NCI-H226 (cell line): ENCODE measurements around the gene PANK4.

Source experiments
- DNase-seq: peaks from one replicate; pipeline ENCODE4 v3.0.0-alpha.2; 2015

PANK4 gene

DNA sequence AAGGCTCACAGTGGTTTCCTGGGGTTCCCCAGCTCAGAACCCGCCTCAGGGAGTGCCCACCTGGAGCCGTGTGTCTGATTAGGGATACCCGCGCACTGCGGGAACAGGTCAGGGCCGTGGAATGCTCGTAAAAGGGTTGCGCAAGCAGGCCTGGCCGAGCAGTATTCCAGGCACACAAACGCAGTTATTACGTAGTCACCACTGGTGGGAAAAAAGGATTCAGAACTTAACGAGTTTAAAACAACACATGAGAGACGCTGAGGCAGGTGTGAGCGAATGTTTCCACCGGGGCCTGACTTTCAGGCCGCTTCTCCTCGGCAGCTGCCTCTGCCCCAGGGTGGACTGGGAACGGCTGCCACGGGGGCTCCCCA, 32.1 kb downstream of the PANK4 start:
- DNase-seq: peak; percentile 83

DNA sequence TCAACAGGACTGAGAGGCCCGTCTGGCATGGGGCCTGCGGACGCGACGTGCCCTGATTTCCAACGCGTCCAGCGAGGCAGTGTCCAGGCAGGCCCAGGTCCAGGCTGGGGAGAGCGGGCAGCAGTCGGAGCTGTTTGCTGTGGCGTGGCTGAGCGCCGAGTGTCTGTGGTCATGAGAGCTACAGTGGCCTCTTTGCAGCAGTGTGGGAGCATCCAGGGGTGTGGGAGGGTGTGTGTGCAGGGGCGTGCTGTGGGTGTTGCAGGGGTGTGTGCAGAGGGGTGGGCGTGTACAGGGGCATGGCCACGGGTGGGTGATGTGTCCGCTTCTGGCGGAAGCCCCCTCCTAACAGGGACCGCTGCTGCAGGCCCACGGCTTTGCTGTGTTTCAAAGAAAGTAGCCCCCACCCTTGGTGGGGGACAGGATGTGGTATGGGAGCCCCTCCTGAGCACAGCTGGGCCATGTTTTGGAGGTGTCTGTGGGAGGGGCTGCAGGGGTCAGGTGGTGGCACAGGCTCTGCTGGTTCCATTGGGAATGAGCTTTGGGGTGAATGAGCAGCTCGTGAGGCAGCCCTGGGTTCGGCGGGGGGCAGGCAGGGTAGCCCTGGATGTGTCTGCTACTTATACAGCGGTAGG, 32.6 kb downstream of the PANK4 start:
- no peak for DNase-seq

DNA sequence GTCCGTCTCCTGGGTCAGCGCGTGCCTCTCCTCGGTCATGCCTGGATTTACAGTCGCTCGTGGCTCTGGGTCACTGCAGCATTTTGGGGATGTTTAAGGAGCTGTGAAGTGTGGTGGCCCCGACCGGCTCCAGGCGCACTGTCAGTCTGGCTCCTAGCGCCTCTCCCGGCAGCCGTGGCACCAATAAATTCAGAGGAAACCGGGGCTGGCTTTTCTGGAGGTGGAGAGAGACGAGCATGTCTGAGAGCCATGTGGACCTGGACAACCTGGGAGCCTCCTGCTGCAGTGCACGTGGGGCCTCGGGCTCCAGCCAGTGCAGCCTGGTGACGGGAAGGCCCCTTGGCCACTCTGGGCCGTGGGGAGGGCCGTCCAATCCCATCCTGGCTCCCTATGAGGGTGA, 33.2 kb downstream of the PANK4 start:
- DNase-seq: no peak

DNA sequence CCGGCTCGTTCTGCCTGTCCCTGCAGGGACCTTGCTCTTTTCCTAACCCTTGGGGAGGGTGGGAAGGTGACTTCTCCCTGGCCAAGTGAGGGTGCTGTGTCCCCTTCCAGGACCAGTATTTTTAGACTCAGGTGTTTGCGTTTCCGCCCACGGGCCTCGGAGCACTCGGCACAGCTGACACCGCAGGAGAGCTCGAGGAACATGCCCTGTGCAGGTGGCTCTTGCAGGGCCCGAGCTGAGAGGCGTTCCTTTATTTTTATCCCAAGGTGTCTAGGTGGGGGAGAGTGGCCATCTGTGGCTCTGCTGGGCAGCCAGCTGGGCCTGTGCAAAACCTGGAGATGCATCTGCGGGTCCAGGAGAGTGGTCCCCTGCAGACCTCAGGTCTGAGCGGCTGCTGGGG, 34.3 kb downstream of the PANK4 start:
- no peak for DNase-seq

DNA sequence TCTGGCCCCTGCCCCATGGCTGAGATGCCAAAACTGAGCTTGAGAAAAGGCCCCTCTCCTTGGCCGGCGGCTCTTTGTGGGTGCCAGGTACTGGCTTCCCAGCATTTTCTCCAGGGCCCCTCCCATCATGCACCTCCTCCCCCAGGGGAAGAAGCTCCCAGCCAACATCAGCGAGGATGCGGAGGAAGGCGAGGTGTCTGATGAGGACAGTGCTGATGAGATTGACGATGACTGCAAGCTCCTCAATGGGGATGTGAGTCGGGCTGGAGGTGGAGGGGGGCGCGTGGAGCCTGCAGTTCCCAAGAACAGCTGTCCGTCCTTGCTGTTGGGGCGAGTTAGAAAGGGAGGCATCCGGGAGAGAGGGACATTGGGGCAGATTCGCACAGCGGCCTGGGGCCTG, 36.8 kb downstream of the PANK4 start:
- DNase-seq: no peak

DNA sequence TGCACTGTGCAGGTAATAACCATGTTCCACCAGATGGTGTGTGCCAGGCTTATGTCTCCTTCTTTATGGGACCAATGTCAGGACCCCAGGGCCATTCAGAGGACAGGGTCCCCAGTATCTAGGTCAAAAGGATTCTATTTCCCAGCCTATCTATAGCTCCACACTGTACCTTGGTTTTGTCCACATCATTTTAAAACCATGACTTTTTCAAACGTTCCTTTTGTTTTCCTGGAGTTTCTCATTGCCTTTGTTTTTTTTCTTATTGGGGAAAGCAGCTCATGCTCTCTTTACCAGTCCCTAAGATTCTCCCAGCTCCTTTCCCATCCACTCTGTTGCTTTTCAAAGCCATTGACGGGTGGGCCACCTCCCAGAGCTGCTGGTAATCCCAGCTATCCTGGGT, 37.7 kb downstream of the PANK4 start:
- DNase-seq: no peak

DNA sequence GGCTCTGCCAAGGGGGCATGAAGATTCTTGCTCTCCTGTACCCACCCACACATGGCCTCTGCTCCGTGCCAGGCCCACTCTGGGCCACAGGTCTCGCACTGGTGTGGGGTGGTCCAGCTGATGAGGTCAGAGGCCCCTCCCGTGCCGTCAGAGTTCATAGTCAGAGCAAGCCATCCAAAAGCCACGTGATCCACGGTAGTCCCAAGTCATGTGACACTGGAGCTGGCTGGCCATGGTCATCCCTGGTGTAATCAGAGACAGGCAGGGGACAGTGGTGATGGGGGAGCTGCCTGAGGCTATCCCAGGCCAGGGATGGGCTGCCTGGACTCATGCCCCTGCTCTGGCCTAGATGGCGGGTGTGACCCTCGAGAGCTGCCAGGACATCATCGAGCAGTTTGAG, 39.8 kb downstream of the PANK4 start:
- DNase-seq: no peak

DNA sequence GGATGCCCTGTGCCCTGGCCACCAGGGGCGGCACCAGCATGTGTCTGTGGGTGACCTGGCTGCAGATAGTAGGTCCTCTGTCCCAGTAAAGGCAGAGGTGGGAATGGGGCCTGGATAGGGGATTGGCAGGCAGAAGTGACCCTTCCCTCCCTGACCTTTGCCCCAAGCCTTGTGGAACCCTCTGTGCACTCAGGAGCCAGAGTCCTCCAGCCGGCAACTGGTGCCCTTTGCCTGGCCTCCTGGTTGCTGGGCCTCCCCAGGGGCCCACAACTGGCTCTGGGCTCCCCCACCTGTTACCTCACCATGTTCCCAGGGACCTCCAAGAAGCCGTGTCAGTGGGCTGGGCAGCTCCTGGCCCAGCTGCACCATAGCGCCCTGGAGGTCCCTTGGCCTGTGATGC, 40.4 kb downstream of the PANK4 start:
- DNase-seq: no peak

DNA sequence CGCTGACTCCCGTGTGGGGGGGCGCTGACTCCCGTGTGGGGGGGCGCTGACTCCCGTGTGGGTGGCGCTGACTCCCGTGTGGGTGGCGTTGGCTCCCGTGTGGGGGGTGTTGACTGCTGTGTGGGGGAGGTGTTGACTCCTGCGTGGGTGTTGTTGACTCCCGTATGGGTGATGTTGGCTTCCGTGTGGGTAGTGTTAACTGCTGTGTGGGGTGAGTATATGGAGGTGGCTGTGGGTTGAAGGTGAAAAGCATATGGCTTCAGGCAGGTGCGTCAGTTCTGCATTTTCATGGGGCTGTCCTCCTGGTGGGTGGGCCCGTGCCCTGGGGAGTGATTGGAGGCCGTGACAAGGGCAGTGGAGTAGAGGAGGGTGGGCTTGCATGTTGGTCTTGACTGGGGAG, 42.4 kb downstream of the PANK4 start:
- no peak for DNase-seq

DNA sequence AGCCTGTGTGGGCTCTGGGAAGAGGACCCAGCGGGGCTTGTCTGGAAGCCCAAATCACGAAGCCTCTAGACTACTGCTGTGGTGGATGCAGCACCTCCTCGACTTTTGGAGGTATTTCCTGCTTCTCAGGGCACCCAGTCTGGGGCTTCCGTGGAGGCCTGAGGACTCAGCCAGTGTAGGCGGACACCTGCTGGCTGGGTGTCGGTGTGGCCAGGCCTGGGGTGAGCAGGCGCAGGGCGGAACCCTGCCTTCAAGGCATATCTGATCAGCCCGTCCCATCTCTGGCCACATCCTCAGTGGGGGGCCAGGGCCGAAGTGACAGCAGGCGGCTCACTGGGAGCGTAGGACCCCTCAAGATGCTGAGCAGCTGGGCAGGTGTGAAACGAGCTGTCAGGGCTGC, 43.4 kb downstream of the PANK4 start:
- no peak for DNase-seq

DNA sequence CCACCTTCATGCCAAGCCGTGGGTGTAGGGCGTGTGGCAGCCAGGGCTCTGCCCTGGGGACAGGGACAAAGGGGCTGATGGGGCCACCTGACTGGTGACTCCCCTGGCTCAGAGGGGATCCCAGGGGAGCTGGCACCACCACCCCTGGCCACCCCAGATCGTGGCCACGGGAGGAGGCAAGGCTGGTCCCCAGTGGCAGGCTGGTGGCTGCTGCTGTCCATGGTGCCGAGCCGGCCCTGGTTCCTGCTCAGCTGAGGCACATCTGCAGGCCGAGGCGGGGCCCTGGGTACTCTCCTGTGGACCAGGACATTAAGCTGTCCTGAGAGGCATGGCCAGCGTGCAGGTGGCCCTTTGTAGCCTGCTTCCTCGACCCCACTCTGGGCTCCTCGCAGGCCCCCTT, 43.8 kb downstream of the PANK4 start:
- no peak for DNase-seq

DNA sequence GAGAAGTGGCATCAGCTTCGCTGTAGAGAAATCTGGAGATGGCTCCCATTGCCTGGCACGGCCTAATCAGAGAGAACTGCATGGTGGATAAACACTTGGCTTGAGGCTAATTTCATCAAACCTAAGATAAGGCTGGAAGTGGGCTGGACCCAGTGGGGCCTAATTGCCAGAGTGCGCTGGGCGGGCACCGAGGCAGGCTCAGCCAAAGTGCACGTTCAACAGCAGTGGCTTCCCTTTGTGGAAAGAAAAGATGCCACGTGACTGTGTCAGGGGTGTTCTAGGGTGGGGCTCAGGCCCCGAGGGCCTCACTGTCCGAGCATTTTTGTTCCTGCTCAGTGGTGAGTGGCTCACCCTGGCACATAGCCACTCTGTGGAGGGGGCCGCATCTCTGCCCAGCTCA, 44.5 kb downstream of the PANK4 start:
- DNase-seq: no peak

DNA sequence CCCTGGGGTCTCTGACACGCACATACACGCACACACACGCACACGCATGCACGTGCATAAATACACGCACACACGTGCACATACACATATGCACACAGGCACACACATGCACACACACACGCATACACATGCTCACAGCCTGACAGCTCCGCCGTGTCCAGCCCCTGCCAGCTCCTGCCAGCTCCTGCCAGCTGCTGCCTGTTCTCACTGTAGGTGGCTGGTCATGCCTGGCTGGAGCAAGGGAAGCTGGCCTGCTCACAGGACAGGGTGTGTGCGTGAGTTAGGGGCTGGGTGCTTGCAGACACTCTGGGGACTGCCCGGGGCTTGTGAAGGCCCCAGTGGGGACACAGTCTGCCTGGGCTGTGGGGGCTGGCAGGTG, 45.4 kb downstream of the PANK4 start:
- no peak for DNase-seq

DNA sequence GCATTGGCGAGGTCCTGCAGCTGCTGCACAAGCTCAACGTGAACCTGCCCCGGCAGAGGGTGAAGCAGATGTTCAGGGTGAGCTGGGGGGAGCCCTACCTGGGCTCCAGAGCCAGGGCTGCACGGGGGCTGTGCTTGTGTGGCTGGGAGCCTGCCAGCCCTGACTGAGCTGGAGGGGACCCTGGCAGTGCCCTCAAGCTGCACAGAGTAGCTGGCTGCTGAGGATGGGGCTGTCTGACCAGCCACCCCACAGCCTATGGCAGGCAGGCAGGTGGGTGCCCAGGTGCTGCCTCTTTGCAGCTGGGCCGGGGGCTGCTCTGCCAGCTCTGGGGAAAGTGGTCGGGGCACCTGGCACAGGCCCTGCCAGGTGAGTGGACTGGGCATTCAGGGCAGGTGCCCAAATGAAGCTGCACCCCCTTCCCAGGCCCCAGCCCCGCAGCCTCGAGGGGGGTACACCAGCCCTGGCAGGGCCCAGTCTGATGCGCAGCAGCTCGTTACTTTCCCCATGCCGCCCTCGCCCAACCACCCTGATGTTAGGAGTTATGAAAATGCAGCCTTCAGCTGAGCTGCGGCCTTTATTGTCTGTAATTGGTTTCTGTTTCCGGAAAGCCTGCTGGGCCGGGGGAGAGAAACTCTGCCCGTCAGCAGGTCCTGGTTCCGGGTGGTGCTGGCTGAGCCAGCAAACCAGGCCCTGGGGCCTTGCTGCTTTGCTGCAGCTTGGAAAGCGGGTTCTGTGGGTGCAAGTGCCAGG, 46.0 kb downstream of the PANK4 start:
- DNase-seq: no peak

DNA sequence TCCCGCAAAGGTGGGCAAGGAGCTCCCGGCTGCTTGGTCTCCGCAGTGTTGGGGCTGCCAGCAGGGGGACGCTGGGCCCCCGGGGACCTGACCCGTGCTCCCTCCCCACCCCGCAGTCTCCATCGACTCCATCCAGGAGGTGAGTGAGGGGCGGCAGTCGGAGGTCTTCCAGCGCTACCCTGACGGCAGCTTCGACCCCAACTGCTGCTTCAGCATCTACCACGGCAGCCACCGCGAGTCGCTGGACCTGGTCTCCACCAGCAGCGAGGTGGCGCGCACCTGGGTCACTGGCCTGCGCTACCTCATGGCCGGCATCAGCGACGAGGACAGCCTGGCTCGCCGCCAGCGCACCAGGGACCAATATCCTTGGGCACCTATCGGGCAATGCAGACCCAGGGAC, 46.8 kb downstream of the PANK4 start:
- no peak for DNase-seq

DNA sequence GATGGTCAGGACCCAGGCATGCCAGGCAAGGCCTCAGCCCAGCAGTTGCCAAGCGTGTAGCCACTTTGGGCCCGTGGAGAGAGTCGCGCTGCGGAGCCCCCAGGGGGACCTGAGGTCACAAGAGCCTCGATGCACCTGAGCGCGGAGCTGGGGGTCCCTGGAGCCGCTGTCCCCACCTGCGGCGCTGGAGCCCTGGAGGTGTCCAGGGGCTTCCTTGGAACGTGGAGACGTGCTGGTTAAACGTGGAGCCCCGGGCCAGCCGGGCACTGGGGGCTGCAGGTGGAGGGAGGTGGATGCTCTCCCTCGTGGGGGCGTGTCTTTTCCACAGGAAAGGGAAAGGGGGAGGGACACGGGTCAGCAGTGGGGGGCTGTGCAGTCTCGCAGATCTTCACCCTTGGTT, 47.2 kb downstream of the PANK4 start:
- no peak for DNase-seq

DNA sequence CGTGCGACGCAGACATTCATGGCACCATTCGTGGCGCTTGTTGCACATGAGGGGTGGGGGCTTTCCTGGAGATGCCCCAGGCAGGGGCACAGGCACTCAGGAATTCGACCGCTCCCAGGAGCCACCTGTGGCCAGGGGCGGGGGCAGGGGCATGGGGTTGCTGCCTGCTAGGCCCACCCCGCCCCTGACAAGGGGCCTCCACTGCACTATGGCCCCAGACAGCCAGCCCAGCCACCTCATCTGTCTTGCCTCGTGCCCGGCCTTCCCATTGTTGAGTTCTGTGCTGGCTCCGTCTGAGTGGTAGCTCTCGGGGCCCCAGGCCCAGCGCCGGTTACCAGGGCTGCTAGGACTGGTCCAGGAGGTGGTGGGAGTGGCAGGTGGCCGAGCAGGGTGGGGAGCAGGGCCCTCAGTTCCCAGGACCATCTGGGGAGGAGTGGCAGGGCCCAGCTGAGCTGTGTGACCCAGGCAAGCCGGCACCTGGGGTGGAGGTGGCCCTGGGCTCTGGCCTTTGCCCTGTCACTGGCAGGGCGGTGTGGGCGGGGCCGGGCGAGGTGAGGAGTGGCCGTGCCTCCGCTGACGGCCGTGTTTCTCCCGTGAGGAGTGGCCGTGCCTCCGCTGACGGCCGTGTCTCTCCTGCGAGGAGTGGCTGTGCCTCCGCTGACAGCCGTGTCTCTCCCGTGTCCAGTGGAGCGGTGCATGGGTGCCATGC, 48.5 kb downstream of the PANK4 start:
- DNase-seq: no peak

DNA sequence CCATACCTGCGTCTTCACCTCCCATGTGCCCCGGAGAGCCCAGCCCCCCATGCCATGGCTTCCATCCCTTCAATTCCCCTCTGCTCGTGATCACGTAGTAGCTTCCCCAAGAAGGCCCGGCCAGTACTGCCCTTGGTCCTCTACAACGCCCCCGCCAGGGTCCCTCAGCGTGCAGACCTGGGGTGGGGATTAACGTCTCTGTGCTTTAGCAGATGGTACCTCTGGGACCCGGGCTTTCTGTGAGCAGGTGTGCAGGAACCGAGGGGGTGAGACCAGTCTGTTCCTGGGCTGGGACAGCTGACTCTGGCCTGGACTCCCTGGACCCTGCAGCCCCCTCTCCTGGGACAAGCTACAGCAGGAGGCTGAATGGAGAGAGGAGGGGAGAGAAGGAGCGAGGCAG, 49.1 kb downstream of the PANK4 start:
- no peak for DNase-seq

DNA sequence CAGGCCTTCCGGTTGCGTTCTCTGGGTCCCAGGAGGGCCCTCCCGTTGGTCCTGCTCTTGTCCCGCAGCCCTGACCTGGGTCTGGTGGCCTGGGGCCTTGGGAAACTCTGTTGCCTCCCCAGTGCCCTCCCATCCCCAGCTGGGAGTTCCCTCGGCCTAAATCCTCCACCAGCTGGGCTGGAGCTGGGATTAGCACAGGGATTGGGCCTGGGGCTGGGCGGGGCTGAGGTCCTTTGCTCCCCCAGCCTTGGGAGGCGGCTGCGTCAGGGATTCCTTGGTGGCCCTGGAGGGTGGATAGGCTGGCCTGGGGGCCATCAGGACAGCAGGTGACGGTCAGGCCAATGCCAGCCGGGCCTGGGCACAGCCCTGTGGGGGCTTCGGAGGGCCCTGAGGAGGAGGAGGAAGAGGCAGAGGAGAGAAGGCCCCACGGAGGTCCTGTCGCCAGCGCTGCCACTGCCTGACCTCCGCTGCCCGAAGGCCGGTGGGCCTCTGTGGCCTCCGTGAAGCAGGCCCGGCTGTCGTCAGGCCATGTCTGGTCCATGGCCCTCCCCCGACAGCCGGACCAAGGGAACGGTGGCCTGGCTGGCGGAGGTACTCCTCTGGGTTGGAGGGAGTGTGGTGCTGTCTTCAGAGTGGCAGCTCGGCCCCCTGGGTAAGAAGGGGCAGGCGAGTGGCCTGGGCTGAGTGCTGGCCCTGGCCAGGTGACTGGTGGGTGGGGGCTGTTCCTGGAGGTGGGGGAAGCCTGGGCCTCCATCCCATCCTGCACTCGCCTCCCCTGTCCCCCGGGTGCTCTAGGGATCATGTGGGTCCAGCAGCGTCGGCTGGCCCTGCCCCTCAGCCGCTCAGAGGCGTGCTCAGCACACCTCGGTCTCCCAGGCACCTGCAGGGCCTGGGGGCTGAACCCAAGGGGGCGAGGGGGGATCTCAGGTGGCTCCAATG, 50.1 kb downstream of the PANK4 start, which contains the start of gene PLCH2:
Gene PLCH2 (plus strand): TSS at position 229 of the 939 bp plus-strand sequence. CDS start 300 bp downstream, at position 529.
- no peak for DNase-seq

DNA sequence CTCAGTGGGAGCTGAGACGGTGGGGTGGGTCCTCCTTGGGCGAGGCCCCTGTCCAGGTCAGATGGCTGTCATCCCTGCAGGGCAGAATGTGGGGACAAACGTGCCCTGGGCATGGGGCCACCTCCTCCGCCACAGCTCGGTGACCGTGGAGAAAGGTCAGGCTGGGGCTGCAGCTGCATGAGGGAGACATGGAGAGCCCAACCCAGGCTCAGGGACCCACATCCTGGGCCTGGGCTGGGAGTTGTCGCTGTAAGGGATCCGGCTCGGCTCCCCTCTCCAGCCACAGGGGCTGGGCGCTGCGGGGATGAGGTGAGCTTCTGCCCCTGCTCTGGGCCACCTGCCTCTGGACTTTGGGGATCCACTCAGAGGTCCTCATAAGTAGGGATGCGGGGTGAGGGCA, 50.8 kb downstream of the PANK4 start:
- no peak for DNase-seq

DNA sequence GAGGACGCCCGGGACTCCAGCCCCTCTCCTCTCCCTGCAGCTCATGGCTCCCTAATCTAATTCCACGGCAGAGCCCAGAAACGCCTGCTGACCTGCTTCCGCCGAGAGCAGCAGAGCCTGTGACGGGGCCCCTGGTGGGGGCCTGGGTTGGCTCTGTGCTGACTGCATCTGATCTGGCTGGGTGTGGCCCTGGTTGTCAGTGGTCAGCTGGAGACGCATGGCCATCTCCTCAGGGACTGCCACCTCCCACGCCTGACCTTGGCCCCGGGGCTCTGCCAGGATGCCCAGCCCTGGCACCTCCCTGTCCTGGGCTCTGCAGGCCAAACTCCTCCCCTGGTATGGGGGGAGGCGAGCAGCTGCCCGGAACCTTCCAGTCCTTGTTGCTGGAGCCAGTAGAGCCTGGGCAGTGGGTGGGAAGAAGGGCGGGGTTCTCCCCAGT, 51.4 kb downstream of the PANK4 start:
- peak; percentile 15 for DNase-seq

DNA sequence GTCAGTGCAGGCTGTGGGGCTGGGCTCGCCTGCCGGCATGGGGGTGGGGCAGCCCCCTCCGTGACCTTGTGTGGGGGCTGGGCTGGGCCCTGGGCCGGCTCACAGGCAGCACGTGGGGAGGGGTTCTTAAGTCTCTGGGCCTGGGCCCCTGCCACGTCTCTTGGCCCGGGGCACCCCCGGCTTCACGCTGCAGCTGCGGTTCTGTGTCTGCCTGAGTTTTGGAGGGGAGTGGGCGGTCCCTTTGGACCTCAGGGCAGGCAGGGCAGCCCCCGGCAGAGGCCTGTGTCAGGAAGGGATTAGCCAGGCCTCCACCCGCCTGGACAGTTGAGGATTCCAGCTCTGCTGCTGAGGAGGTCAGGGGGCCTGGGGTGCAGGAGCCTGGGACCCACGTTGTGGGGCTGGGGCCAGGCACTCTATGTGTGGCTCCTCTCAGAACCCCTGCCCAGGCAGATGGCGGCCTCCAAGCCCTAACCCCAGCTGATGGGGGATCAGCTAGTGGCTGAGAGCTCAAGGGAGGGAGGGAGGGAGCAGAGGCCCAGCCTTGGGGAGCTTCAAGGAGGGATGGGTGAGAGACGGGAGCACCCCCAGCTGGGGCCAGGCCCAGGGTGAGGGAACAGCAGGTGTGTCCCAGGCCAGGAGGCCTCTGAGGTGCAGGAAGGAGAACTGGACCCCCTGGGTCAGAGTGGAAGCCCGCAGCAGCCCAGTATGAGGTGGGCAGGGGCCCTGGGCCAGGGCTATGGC, 52.1 kb downstream of the PANK4 start:
- DNase-seq: no peak
